Epithelial cell of proximal tubule (primary cell): Measurements from ENCODE around the gene PTPRD. TPM values are rescaled to one million over a fixed set of nuclear protein-coding genes. Genes with fewer than 3 reads are reported as not detected.

ENCODE experiments used
- DNase-seq: peaks from one replicate; pipeline ENCODE4 v3.0.0-alpha.2; 2011; ENCODE audit warnings: low read depth
- H3K4me3 ChIP-seq: 2 replicates; pipeline ENCODE4 v1.5.1; 2011; ENCODE audit warnings: low read depth, mild to moderate bottlenecking, low read length
- total RNA-seq: library from RNA; depleted of rRNA; stranded (reverse); fragments of >200 nt; gene quantifications from 2 replicates; pipeline ENCODE4 v1.2.3, GENCODE V29; 2015
- TF ChIP-seq, protein P1 (sequence below): conservative IDR thresholded peaks from 2 replicates; pipeline ENCODE4 v1.5.1; 2012; ENCODE audit warnings: low read depth, mild to moderate bottlenecking, low read length

Gene PTPRD
- total RNA-seq, 1 donor from 2014 or later: 3.2 TPM

DNA sequence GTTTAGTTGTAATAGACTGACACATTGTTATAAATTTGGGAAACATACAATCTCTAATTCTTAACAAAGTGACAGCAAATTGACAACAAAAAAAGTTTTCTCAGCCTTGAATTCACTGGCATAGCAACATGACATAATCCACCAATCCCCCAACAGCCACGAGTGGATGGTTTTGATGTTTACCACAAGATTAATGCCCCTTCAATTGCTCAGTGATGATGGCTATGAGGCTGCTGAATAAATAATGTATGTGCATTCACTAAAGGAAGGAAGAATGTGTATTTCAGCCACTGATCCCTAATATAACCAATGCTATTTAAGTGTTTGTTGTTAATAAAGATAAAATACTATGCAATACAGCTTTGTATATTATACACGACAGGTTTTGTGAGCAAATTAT is 2069.6 kb downstream of the PTPRD start:
- H3K4me3 ChIP-seq: no peak overlapping the region
- no peak for DNase-seq

DNA sequence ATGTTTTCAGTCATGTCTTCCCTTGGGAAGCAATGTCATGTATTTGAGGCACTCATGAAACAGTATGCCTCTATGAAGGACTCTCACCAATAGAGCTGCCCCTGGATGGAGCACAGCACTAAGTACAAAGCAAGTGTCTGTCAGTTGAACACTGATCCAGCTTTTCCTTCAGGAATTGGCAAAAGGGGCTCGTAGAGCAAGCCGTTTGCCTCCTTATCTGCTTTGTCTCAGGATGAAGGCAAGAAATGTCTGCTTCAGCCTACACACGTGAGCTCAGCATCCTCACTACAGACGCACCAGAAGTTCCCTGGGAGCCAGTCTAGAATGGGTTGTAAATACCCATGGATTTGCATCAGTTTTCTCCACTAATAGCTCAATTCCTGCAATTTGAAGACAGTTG is 2070.3 kb downstream of the PTPRD start:
- H3K4me3 ChIP-seq: no peak overlapping the region
- TF ChIP-seq, protein P1, sequence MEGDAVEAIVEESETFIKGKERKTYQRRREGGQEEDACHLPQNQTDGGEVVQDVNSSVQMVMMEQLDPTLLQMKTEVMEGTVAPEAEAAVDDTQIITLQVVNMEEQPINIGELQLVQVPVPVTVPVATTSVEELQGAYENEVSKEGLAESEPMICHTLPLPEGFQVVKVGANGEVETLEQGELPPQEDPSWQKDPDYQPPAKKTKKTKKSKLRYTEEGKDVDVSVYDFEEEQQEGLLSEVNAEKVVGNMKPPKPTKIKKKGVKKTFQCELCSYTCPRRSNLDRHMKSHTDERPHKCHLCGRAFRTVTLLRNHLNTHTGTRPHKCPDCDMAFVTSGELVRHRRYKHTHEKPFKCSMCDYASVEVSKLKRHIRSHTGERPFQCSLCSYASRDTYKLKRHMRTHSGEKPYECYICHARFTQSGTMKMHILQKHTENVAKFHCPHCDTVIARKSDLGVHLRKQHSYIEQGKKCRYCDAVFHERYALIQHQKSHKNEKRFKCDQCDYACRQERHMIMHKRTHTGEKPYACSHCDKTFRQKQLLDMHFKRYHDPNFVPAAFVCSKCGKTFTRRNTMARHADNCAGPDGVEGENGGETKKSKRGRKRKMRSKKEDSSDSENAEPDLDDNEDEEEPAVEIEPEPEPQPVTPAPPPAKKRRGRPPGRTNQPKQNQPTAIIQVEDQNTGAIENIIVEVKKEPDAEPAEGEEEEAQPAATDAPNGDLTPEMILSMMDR: no peak
- DNase-seq: no peak

More for the DNA sequence above, 2069.6 kb downstream of the PTPRD start:
- TF ChIP-seq, protein P1: no peak

DNA sequence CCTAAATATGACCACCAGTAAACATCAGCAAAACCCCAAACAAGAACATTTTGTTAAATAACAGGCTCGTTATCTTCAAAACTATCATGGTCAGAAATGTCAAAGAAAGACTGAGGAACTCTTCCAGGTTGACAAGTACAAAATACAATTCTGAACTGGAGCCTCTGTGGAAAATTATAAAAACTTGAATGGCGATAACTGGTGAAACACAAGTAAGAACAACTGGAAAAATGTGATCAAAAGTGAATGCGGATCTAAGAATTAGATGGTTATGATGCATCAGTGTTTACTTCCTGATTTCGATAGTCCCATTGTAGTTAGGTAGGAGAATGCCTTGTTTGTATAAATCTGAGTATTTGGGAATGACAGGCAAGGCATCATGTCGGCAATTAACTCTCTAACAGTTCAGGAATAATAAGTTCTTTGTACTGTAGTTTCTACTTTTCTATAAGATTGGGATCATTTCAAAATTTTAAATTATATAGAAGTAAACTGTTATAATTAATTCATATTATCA is 2073.1 kb downstream of the PTPRD start:
- no peak for DNase-seq
- TF ChIP-seq, protein P1: no peak
- no peak overlapping the region for H3K4me3 ChIP-seq

- TF ChIP-seq, protein P1: no peak
- DNase-seq: no peak
- no peak overlapping the region for H3K4me3 ChIP-seq
These were observed 2076.0 kb downstream of the PTPRD start for GRCh38 chr9:8536845-8537244.

- H3K4me3 ChIP-seq: no peak overlapping the region
- DNase-seq: no peak
- TF ChIP-seq, protein P1: no peak
These were observed 2078.0 kb downstream of the PTPRD start for GRCh38 chr9:8534828-8535227.

DNA sequence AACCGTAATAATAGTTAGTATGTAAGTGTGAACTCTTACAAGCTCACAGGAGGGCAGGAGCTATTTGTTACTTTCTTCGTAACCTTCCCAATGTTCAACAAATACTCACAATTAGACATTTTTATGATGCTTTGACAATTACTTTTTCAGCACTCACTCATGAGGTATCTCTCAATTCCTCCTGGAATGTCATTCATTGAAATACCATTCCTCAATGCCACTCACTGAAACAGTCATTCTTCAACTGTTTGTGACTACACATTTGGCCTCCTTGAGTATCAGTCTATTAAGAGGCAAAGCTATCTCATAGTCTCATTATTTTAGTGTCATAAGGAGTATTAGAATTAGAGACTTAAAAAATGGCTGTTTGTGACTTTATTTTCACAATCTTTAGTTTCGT is 2079.1 kb downstream of the PTPRD start:
- no peak overlapping the region for H3K4me3 ChIP-seq
- DNase-seq: no peak
- TF ChIP-seq, protein P1: no peak

- H3K4me3 ChIP-seq: no peak overlapping the region
- no peak for DNase-seq
- TF ChIP-seq, protein P1: no peak
These were observed 2080.9 kb downstream of the PTPRD start for GRCh38 chr9:8531826-8532415.
